KMS-11 (cell line): Measurements from ENCODE around the gene FRMD8.

Experiments used
- H2AFZ ChIP-seq: fragments of 200-600 bp; sonication (generic); 2 replicates; pipeline ENCODE4 v1.6.1; 2016; ENCODE audit warnings: antibody characterized with exemption, mixed run types, low read depth
- H3K27ac ChIP-seq: fragments of 200-600 bp; sonication (generic); 2 replicates; pipeline ENCODE4 v1.6.1; 2016; ENCODE audit warnings: mild to moderate bottlenecking, mixed run types
- H3K27me3 ChIP-seq: fragments of 200-600 bp; sonication (generic); 2 replicates; pipeline ENCODE4 v1.6.1; 2017; ENCODE audit warnings: mild to moderate bottlenecking, low read depth, mixed run types, moderate library complexity; ENCODE audit not compliant: insufficient read depth
- H3K36me3 ChIP-seq: fragments of 200-600 bp; sonication (generic); 2 replicates; pipeline ENCODE4 v1.6.1; 2017; ENCODE audit warnings: mild to moderate bottlenecking, mixed run types; ENCODE audit not compliant: insufficient read depth
- H3K4me1 ChIP-seq: fragments of 200-600 bp; sonication (generic); 2 replicates; pipeline ENCODE4 v1.6.1; 2016; ENCODE audit warnings: mild to moderate bottlenecking, low read depth, mixed run types; ENCODE audit not compliant: poor library complexity, severe bottlenecking
- H3K4me2 ChIP-seq: fragments of 200-600 bp; sonication (generic); 2 replicates; pipeline ENCODE4 v1.7.0; 2016; ENCODE audit warnings: mild to moderate bottlenecking, mixed run types
- H3K4me3 ChIP-seq: fragments of 200-600 bp; sonication (generic); IDR thresholded peaks from 2 replicates; pipeline ENCODE4 v1.6.1; 2017; ENCODE audit warnings: low read depth, low read length, mixed read lengths; ENCODE audit not compliant: insufficient read depth
- H3K79me2 ChIP-seq: fragments of 200-600 bp; sonication (generic); 2 replicates; pipeline ENCODE4 v1.6.1; 2016; ENCODE audit warnings: low read depth, mixed run types; ENCODE audit not compliant: insufficient read depth
- H3K9ac ChIP-seq: fragments of 200-600 bp; sonication (generic); 2 replicates; pipeline ENCODE4 v1.6.1; 2016; ENCODE audit warnings: mild to moderate bottlenecking, mixed run types
- H4K20me1 ChIP-seq: fragments of 200-600 bp; sonication (generic); 2 replicates; pipeline ENCODE4 v1.6.1; 2016; ENCODE audit warnings: mild to moderate bottlenecking, mixed run types; ENCODE audit not compliant: insufficient read depth
- CTCF ChIP-seq: fragments of 200-600 bp; sonication (generic); conservative IDR thresholded peaks from 2 replicates; pipeline ENCODE4 v1.6.1; 2017; ENCODE audit warnings: low read depth, mild to moderate bottlenecking, antibody characterized with exemption, low read length, moderate library complexity, mixed read lengths

FRMD8 gene

DNA sequence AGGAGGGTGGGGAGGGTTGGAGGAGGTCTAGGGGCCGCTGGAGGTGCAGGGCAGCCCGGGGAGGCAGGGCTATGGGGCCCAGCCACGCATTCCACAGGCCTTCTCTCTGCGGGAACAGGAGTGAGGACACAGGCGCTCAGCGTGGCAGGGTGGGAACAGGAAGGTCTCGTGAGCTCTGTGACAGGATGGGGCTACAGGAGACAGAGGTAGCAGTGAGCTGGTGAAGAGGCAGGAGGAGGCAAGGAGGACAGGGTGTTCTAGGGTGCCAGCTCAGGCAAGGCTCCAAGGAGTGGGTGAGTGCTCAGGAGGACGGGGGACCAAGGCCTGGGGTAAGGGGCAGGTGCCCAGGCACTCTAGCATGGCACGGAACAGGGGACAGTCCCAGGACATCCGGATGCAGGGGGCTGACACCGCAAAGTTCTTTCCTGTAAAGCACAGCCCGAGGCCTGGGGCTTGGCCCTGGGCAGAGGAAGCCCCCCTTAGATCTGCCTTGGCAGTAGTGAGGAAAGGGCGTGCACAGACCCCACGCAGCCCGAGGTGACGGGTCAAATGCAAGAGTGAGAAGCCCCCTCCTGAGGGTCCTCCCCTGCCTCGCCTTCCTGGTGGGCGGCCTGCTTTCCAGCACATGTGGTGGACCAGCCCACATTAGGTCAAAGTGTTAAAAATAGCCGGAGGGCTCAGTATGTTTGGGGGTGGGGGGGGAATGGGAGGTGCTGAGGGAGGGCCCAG is 31.4 kb downstream of the FRMD8 start:
- Histone ChIP-seq H3K79me2 (peaks cover 50% of the 10 kb centered on the region), H3K4me1 (peaks cover 45% of the 10 kb centered on the region), H3K4me3 (peak overlapping the region; percentile 45), H2AFZ (no peak overlapping the region), H3K9ac (peak overlapping the region; percentile 99), H3K36me3 (no peaks in the 10 kb centered on the region), H3K27me3 (no peaks in the 10 kb centered on the region), H3K27ac (peak overlapping the region; percentile 100), H3K4me2 (peak overlapping the region; percentile 99), H4K20me1 (no peaks in the 10 kb centered on the region; the same call in 1 of the 2 replicates)
- no peak for TF ChIP-seq CTCF

- no peak for TF ChIP-seq CTCF
- Histone ChIP-seq H4K20me1 (no peaks in the 10 kb centered on the region; the same call in 1 of the 2 replicates), H3K9ac (peak overlapping the region; percentile 99), H2AFZ (no peak overlapping the region), H3K27me3 (no peaks in the 10 kb centered on the region), H3K79me2 (peaks cover 55% of the 10 kb centered on the region), H3K4me2 (peak overlapping the region; percentile 99), H3K27ac (peak overlapping the region; percentile 100), H3K4me1 (peaks cover 45% of the 10 kb centered on the region), H3K36me3 (no peaks in the 10 kb centered on the region), H3K4me3 (no peak overlapping the region)
These were observed 31.9 kb downstream of the FRMD8 start for GRCh38 chr11:65418431-65418680.

- no peak for TF ChIP-seq CTCF
These were observed 32.4 kb downstream of the FRMD8 start for GRCh38 chr11:65418681-65419459.

DNA sequence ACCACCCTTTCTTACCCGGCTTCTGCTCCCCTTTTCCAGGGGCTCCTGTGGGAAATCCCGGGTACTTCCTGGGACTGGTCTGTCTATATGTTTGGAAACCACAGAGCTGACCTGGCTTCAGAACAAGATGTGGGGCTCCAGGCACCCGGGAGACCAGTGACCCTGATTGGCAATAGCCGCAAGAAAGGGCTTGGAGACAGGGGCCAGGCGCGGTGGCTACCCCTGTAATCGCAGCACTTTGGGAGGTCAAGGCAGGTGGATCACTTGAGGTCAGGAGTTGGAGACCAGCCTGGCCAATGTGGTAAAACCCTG is 33.0 kb downstream of the FRMD8 start:
- no peak for TF ChIP-seq CTCF
- Histone ChIP-seq H3K4me1 (peaks cover 45% of the 10 kb centered on the region), H4K20me1 (peaks cover 9% of the 10 kb centered on the region), H2AFZ (no peak overlapping the region), H3K27ac (peak overlapping the region; percentile 100), H3K4me3 (no peak overlapping the region), H3K27me3 (no peaks in the 10 kb centered on the region), H3K79me2 (peaks cover 66% of the 10 kb centered on the region), H3K4me2 (peak overlapping the region; percentile 99), H3K9ac (peak overlapping the region; percentile 99), H3K36me3 (no peaks in the 10 kb centered on the region)

More at GRCh38 chr11:65418681-65419459, 32.4 kb downstream of the FRMD8 start:
- H3K4me3 ChIP-seq, result no peak overlapping the region
- peaks cover 60% of the 10 kb centered on the region for H3K79me2 ChIP-seq
- H2AFZ ChIP-seq, result no peak overlapping the region
- H3K4me2 ChIP-seq, result peak overlapping the region; percentile 99
- peak overlapping the region; percentile 99 for H3K9ac ChIP-seq
- H3K27me3 ChIP-seq, result no peaks in the 10 kb centered on the region
- peaks cover 3% of the 10 kb centered on the region for H4K20me1 ChIP-seq
- no peaks in the 10 kb centered on the region for H3K36me3 ChIP-seq
- H3K27ac ChIP-seq, result peak overlapping the region; percentile 100
- H3K4me1 ChIP-seq, result peaks cover 45% of the 10 kb centered on the region
